Measurements from ENCODE around the gene P2RY12.
A peak's percentile ranks its signal among the peaks of the same experiment; 100 is the strongest.
"Not testable (repeated sequence)": the region's sequence is repeated elsewhere in the genome, so short reads cannot be mapped to it uniquely, and the experiment has no call there.

P2RY12 gene

DNA sequence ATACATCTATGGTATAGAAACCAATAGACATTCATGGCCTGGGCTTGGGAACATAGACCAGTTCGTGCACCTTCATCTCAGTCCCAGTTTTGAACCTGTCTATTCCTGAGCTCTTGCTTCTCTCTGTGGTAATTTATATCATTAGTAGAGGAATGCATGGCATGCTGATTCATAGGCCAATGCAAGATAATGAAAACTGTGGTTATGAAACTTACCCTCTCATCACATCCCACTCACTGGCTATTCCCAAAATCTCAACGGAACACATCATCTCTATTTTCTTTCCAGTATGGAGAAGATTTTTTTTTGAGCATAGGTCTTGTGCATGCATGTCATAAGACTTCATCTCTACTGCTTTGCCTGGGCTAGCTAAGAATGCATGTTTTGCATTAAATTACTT is 18.7 kb upstream of the P2RY12 start:
- Mint-ChIP-seq H3K9me3 (no peaks in the 10 kb centered on the region), H3K4me3 (no peak overlapping the region), H3K4me1 (no peaks in the 10 kb centered on the region), H3K27ac (no peak overlapping the region), H3K36me3 (no peaks in the 10 kb centered on the region)
- DNase-seq (ENCODE audit: low spot score in 2 of 2) = no peak
- no peak for ATAC-seq

GRCh38 chr3:151402349-151402748 is 17.8 kb upstream of the P2RY12 start:
- Mint-ChIP-seq H3K4me1 (no peaks in the 10 kb centered on the region), H3K4me3 (no peak overlapping the region)

DNA sequence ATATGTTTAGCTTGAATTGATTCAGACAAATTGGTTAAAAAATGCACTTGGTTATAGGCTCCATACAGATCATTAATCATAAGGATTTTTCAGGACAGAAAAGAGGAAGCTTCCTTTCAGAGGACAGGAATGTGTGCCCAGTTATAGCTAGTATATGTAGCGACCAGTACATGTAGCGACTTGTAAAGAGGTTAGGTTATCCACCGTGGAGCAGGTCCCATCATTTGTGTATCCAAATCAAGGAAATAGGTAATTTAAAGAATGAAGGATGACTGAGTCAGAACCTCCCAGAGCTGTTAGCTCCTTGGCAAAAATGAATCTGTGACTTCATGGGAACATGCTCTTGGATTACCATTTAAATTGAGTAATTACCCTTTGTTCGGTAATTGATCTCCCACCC is 15.8 kb upstream of the P2RY12 start:
- no peak for DNase-seq (ENCODE audit: low spot score in 2 of 2)
- Mint-ChIP-seq H3K36me3 (no peaks in the 10 kb centered on the region), H3K27ac (no peak overlapping the region), H3K4me1 (no peaks in the 10 kb centered on the region), H3K9me3 (no peaks in the 10 kb centered on the region), H3K4me3 (no peak overlapping the region)
- ATAC-seq = no peak

More at GRCh38 chr3:151402349-151402748, 17.8 kb upstream of the P2RY12 start:
- Mint-ChIP-seq H3K27ac (no peak overlapping the region), H3K36me3 (no peaks in the 10 kb centered on the region), H3K9me3 (no peaks in the 10 kb centered on the region)
- no peak for DNase-seq (ENCODE audit: low spot score in 2 of 2)
- ATAC-seq = no peak

DNA sequence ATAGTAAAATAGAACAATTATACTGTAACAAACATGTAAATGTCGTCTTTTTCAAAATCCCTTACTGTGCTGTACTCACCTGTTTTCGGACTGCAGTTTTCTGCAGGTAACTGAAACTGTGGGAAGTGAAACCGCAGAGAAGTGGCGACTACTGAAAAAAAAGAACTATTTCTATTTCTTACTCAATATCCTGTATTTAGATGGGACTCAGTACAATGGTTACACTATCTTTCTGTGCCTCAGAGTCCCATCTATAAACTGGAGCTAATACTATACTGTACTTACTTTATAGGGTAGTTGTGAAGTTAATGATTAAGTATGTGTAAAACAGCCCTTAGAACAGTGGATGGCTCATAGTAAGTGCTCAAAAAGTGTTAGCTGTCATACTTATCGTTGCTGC is 14.3 kb upstream of the P2RY12 start:
- no peak for ATAC-seq
- Mint-ChIP-seq H3K27ac (no peak overlapping the region), H3K4me3 (no peak overlapping the region), H3K36me3 (no peaks in the 10 kb centered on the region), H3K9me3 (no peaks in the 10 kb centered on the region), H3K4me1 (no peaks in the 10 kb centered on the region)
- no peak for DNase-seq (ENCODE audit: low spot score in 2 of 2)

DNA sequence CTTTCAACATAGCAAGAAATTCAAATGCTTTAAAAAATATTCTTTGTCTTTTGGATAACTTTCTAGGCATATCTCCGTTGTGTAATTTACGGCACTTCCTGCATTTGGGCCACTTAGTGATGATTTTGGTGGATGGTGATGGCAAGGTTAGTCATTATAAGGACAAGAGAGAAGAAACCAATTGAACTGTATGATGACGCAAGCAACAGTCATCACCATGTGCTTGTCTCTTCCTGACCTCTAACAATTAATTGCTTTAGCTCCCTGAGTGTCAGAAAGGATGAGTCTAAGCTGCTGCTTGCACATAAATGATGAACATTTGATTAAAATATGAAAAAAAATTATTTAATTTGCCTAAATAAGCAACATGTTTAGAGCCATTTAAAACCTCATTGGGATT is 11.3 kb upstream of the P2RY12 start:
- no peak overlapping the region for H3K4me3 Mint-ChIP-seq
- no peaks in the 10 kb centered on the region for H3K9me3 Mint-ChIP-seq
- no peak for DNase-seq (ENCODE audit: low spot score in 2 of 2)
- no peaks in the 10 kb centered on the region for H3K36me3 Mint-ChIP-seq
- H3K27ac Mint-ChIP-seq = no peak overlapping the region
- H3K4me1 Mint-ChIP-seq = no peaks in the 10 kb centered on the region
- no peak for ATAC-seq

DNA sequence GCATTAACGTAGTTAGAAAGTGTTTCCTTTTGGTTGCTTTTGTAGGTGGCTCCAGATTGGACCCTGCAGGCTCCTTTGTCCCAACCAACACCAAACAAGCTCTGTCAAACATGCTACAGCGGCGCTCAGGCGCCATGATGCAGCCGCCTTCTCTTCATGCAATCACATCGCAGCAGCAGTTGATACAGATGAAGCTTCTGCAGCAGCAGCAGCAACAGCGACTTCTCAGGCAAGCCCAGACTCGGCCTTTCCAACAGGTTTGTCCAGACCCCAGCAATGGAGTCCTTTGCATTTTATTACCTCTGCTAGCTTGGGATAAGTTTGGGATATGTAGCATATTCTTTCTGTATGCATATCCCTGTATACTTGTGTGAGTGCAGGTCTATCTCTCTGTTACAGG is 10.1 kb upstream of the P2RY12 start:
- Mint-ChIP-seq H3K36me3 (no peaks in the 10 kb centered on the region), H3K9me3 (no peaks in the 10 kb centered on the region), H3K4me3 (no peak overlapping the region), H3K4me1 (no peaks in the 10 kb centered on the region), H3K27ac (no peak overlapping the region)
- no peak for DNase-seq (ENCODE audit: low spot score in 2 of 2)
- ATAC-seq = no peak

- no peak for ATAC-seq
- no peak overlapping the region for H3K27ac Mint-ChIP-seq
Measured at GRCh38 chr3:151393941-151394340, 9.4 kb upstream of the P2RY12 start.

GRCh38 chr3:151393146-151393830 is 8.7 kb upstream of the P2RY12 start:
- H3K36me3 Mint-ChIP-seq = no peaks in the 10 kb centered on the region
- DNase-seq (ENCODE audit: low spot score in 2 of 2) (no peak), ATAC-seq (no peak)
- H3K4me3 Mint-ChIP-seq = no peak overlapping the region
- H3K27ac Mint-ChIP-seq = no peak overlapping the region
- no peaks in the 10 kb centered on the region for H3K9me3 Mint-ChIP-seq
- H3K4me1 Mint-ChIP-seq = no peaks in the 10 kb centered on the region

More at GRCh38 chr3:151393941-151394340, 9.4 kb upstream of the P2RY12 start:
- Mint-ChIP-seq H3K36me3 (no peaks in the 10 kb centered on the region), H3K9me3 (no peaks in the 10 kb centered on the region), H3K4me1 (no peaks in the 10 kb centered on the region), H3K4me3 (no peak overlapping the region)
- no peak for DNase-seq (ENCODE audit: low spot score in 2 of 2)

- not testable (repeated sequence) for H3K36me3 Mint-ChIP-seq; H3K27ac Mint-ChIP-seq; DNase-seq (ENCODE audit: low spot score in 2 of 2); ATAC-seq; H3K9me3 Mint-ChIP-seq; H3K4me3 Mint-ChIP-seq; H3K4me1 Mint-ChIP-seq
Measured at GRCh38 chr3:151392191-151392590, 7.6 kb upstream of the P2RY12 start.

GRCh38 chr3:151391720-151392119 is 7.2 kb upstream of the P2RY12 start:
- Mint-ChIP-seq H3K9me3 (no peaks in the 10 kb centered on the region), H3K4me1 (no peaks in the 10 kb centered on the region), H3K36me3 (peaks cover 7% of the 10 kb centered on the region), H3K4me3 (no peak overlapping the region), H3K27ac (no peak overlapping the region)
- DNase-seq (ENCODE audit: low spot score in 2 of 2) (no peak), ATAC-seq (no peak)

- H3K36me3 Mint-ChIP-seq = peaks cover 7% of the 10 kb centered on the region
- H3K4me1 Mint-ChIP-seq = peaks cover 5% of the 10 kb centered on the region
- peak overlapping the region; percentile 40 for H3K27ac Mint-ChIP-seq
- no peak overlapping the region for H3K4me3 Mint-ChIP-seq
- ATAC-seq (no peak), DNase-seq (ENCODE audit: low spot score in 2 of 2) (no peak)
- H3K9me3 Mint-ChIP-seq = no peaks in the 10 kb centered on the region
Measured at GRCh38 chr3:151387842-151388241, 3.3 kb upstream of the P2RY12 start.

GRCh38 chr3:151387432-151387831 is 2.9 kb upstream of the P2RY12 start:
- Mint-ChIP-seq H3K4me3 (no peak overlapping the region), H3K27ac (peak overlapping the region; percentile 40), H3K4me1 (peaks cover 5% of the 10 kb centered on the region), H3K36me3 (peaks cover 7% of the 10 kb centered on the region), H3K9me3 (no peaks in the 10 kb centered on the region)
- ATAC-seq (no peak), DNase-seq (ENCODE audit: low spot score in 2 of 2) (no peak)

DNA sequence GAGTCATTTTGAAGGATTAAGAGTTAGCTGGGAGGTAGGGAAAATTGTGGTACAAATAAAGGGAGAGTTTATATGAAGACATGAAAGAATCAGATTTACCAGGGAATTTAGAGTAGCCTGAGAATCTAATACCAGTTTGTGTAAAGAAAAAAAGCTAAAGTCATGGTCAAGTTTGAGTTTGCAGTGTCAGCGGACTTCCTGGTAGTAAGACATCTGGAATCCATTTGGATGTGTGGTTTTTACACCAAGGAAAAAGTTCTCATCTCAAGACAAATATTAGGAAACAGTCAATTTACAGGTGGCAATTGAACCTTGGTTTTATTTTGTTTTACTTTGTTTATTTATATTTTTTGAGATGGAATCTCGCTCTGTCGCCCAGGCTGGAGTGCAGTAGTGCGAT is 1.5 kb upstream of the P2RY12 start:
- Mint-ChIP-seq H3K4me1 (peaks cover 5% of the 10 kb centered on the region), H3K27ac (no peak overlapping the region), H3K36me3 (peaks cover 7% of the 10 kb centered on the region), H3K9me3 (no peaks in the 10 kb centered on the region), H3K4me3 (no peak overlapping the region)
- DNase-seq (ENCODE audit: low spot score in 2 of 2) (no peak), ATAC-seq (no peak)

GRCh38 chr3:151383956-151384355 is 597 bp downstream of the P2RY12 start:
- Mint-ChIP-seq H3K9me3 (no peaks in the 10 kb centered on the region), H3K4me3 (no peak overlapping the region), H3K36me3 (peaks cover 7% of the 10 kb centered on the region), H3K4me1 (peaks cover 5% of the 10 kb centered on the region), H3K27ac (no peak overlapping the region)
- ATAC-seq (no peak), DNase-seq (ENCODE audit: low spot score in 2 of 2) (no peak)

- Mint-ChIP-seq H3K36me3 (peaks cover 7% of the 10 kb centered on the region), H3K9me3 (no peaks in the 10 kb centered on the region), H3K4me3 (no peak overlapping the region), H3K4me1 (peaks cover 5% of the 10 kb centered on the region), H3K27ac (no peak overlapping the region)
- DNase-seq (ENCODE audit: low spot score in 2 of 2) (no peak), ATAC-seq (no peak)
Measured at GRCh38 chr3:151383111-151383510, 1.4 kb downstream of the P2RY12 start.

DNA sequence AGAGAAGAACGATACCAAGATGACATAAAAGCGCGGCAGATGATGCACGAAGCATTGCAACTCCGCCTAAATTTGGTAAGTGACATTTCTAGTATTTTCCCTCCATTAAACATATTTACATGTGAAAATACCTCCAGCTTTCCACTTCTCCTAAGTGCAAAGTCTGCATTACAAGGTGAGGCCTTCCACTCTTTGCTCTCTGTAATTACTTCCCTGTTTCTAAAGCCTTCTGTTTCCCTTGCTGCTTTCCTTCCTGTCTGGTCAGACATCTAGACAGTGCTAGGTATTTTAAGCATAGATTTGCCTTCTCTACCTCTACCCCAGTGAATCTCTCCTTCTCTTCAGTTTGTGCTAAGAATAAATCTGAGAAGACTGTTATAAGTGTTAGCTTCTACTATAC is 1.9 kb downstream of the P2RY12 start:
- DNase-seq (ENCODE audit: low spot score in 2 of 2) = no peak
- Mint-ChIP-seq H3K27ac (no peak overlapping the region), H3K4me1 (peaks cover 5% of the 10 kb centered on the region), H3K4me3 (no peak overlapping the region), H3K9me3 (no peaks in the 10 kb centered on the region), H3K36me3 (peaks cover 2% of the 10 kb centered on the region)
- ATAC-seq = no peak
